K562 (cell line): ENCODE data around the gene DIAPH1. TPM values are rescaled to one million over a fixed set of nuclear protein-coding genes. Genes with fewer than 3 reads are reported as not detected.
A peak's percentile ranks its signal among the peaks of the same experiment; 100 is the strongest.

ENCODE experiments used
- CBX5 ChIP-seq: IDR thresholded peaks from 2 replicates; pipeline ENCODE4 v1.6.1; 2014; ENCODE audit warnings: low read depth, borderline replicate concordance
- FIP1L1 ChIP-seq: fragments of 200-400 bp; formaldehyde crosslinking; IDR thresholded peaks from 2 replicates; pipeline ENCODE4 v1.6.1; 2018; ENCODE audit warnings: mild to moderate bottlenecking, low read depth, low read length; ENCODE audit not compliant: poor library complexity, severe bottlenecking
- ILK ChIP-seq: fragments of 450-650 bp; IDR thresholded peaks from 2 replicates; pipeline ENCODE4 v1.6.1; 2016; ENCODE audit warnings: missing genetic modification characterization, low read depth, mild to moderate bottlenecking, missing compliant biosample characterization, moderate library complexity, borderline replicate concordance
- IRF2 ChIP-seq: sonication (generic); formaldehyde crosslinking; IDR thresholded peaks from 2 replicates; pipeline ENCODE4 v1.8.1; 2022; ENCODE audit warnings: mild to moderate bottlenecking, missing genetic modification reagents
- IRF9 ChIP-seq: fragments of 450-650 bp; IDR thresholded peaks from 2 replicates; pipeline ENCODE4 v1.6.1; 2016; ENCODE audit warnings: missing biosample characterization, missing genetic modification characterization
- MCM2 ChIP-seq: fragments of 450-650 bp; IDR thresholded peaks from 2 replicates; pipeline ENCODE4 v1.6.1; 2017; ENCODE audit warnings: low read depth, mild to moderate bottlenecking
- NCOA6 ChIP-seq: fragments of 450-650 bp; IDR thresholded peaks from 2 replicates; pipeline ENCODE4 v1.6.1; 2017; ENCODE audit warnings: mild to moderate bottlenecking
- OTX1 ChIP-seq: fragments of 450-650 bp; formaldehyde crosslinking; IDR thresholded peaks from 2 replicates; pipeline ENCODE4 v1.4.0; 2022; ENCODE audit warnings: mild to moderate bottlenecking
- PHB ChIP-seq: fragments of 250-450 bp; sonication (Bioruptor Pico); IDR thresholded peaks from 2 replicates; pipeline ENCODE4 v1.5.0; 2021
- PML ChIP-seq: IDR thresholded peaks from 2 replicates; pipeline ENCODE4 v1.6.1; 2012; ENCODE audit warnings: low read length, inconsistent platforms
- RAD21 ChIP-seq, 2 experiments: fragments of 250-450 bp in 1 of 2; fragments of 450-650 bp in 1 of 2; sonication (Bioruptor Pico) in 1 of 2; formaldehyde crosslinking in 1 of 2; IDR thresholded peaks in 1 of 2; conservative IDR thresholded peaks in 1 of 2; 2 replicates each; pipeline versions ENCODE4 v1.4.0 to v1.8.0; 2020 to 2022; ENCODE audit warnings: mild to moderate bottlenecking in 2 of 2, moderate library complexity in 1 of 2
- RBM17 ChIP-seq: fragments of 200-400 bp; formaldehyde crosslinking; IDR thresholded peaks from 2 replicates; pipeline ENCODE4 v1.6.1; 2017; ENCODE audit warnings: low read depth, mild to moderate bottlenecking, low read length, borderline replicate concordance
- SNRNP70 ChIP-seq: fragments of 200-400 bp; formaldehyde crosslinking; optimal IDR thresholded peaks from 2 replicates; pipeline ENCODE3; 2017; ENCODE audit warnings: low read depth, low read length
- TAF15 ChIP-seq: fragments of 200-400 bp; formaldehyde crosslinking; IDR thresholded peaks from 2 replicates; pipeline ENCODE4 v1.6.1; 2017; ENCODE audit warnings: mild to moderate bottlenecking, low read depth, low read length, moderate library complexity
- TAF7 ChIP-seq: fragments of 450-650 bp; IDR thresholded peaks from 2 replicates; pipeline ENCODE4 v1.6.1; 2016; ENCODE audit warnings: missing genetic modification characterization, missing compliant biosample characterization
- THAP7 ChIP-seq: fragments of 250-450 bp; sonication (Bioruptor Pico); IDR thresholded peaks from 2 replicates; pipeline ENCODE4 v1.5.0; 2021
- TOE1 ChIP-seq, 2 experiments: fragments of 450-650 bp in 1 of 2; sonication (generic) in 1 of 2; formaldehyde crosslinking in 1 of 2; IDR thresholded peaks; 2 replicates each; pipeline versions ENCODE4 v1.7.1 to v1.8.0; 2016 to 2022; ENCODE audit warnings: borderline replicate concordance in 2 of 2, mild to moderate bottlenecking in 2 of 2, antibody characterized with exemption in 1 of 2, inconsistent platforms in 1 of 2, low read depth in 1 of 2, missing genetic modification reagents in 1 of 2, moderate library complexity in 1 of 2
- XRCC3 ChIP-seq: fragments of 450-650 bp; IDR thresholded peaks from 2 replicates; pipeline ENCODE4 v1.6.1; 2017; ENCODE audit warnings: mild to moderate bottlenecking, moderate library complexity
- ZNF445 ChIP-seq: fragments of 250-450 bp; sonication (Bioruptor Pico); IDR thresholded peaks from 2 replicates; pipeline ENCODE4 v1.4.0; 2020; ENCODE audit warnings: low read depth, mild to moderate bottlenecking, moderate library complexity
- ZNF512 ChIP-seq: IDR thresholded peaks from 2 replicates; pipeline ENCODE4 v1.6.1; 2016; ENCODE audit warnings: missing genetic modification characterization, missing compliant biosample characterization
- ZNF696 ChIP-seq: fragments of 250-450 bp; sonication (Bioruptor Pico); conservative IDR thresholded peaks from 2 replicates; pipeline ENCODE4 v1.4.0; 2020; ENCODE audit warnings: mild to moderate bottlenecking, moderate library complexity
- ZNF707 ChIP-seq: fragments of 250-450 bp; sonication (Bioruptor Pico); conservative IDR thresholded peaks from 2 replicates; pipeline ENCODE4 v1.8.0; 2022; ENCODE audit warnings: inconsistent platforms, mild to moderate bottlenecking, moderate library complexity
- ZNF764 ChIP-seq: fragments of 250-450 bp; sonication (Bioruptor Pico); IDR thresholded peaks from 2 replicates; pipeline ENCODE4 v1.4.0; 2020; ENCODE audit warnings: low read depth, mild to moderate bottlenecking, moderate library complexity
- ZNF830 ChIP-seq: fragments of 250-450 bp; sonication (Bioruptor Pico); IDR thresholded peaks from 2 replicates; pipeline ENCODE4 v1.5.0; 2021; ENCODE audit warnings: mild to moderate bottlenecking
- polyA plus RNA-seq, 8 experiments: library from polyadenylated mRNA; depleted of rRNA in 4 of 8; stranded (reverse) in 5 of 8; unstranded in 3 of 8; fragments of >200 nt; fragmentation: Nextera tagmentation in 2 of 8; fragmentation: Illumina TruSeq in 1 of 8; extraction: Ambion mirVana in 2 of 8; extraction: Trizol in 1 of 8; gene quantifications; 2 replicates each; pipeline versions ENCODE4 v1.2.1 to v1.2.3, GENCODE V29; 2011 to 2014; ENCODE audit warnings: inconsistent platforms in 1 of 8, missing spikeins in 1 of 8
- total RNA-seq, 7 experiments: library from RNA; depleted of rRNA in 6 of 7; stranded (reverse); fragments of >200 nt in 6 of 7; fragmentation: Illumina TruSeq in 2 of 7; extraction: Trizol in 2 of 7; gene quantifications; 2 replicates each; pipeline versions ENCODE4 v1.2.1 to v1.2.3, GENCODE V29; 2011 to 2021; ENCODE audit warnings: low replicate concordance in 1 of 7
- TF ChIP-seq, protein P1 (sequence below): fragments of 450-650 bp; IDR thresholded peaks from 2 replicates; pipeline ENCODE4 v1.6.1; 2016; ENCODE audit warnings: antibody characterized with exemption

The DIAPH1 gene
- total and polyA plus RNA-seq, 9 of the 15 experiments (the other 6 are each of a cell fraction or from before 2014, with no cell fraction given): 60.8 to 328 (median 97.8) TPM

- TF ChIP-seq IRF9: no peak
- no peak for TF ChIP-seq RAD21 (CRISPR knock-in tag; conservative IDR thresholded peaks at IDR 0.05 in 1 of 2, IDR thresholded peaks at IDR 0.05 in 1 of 2)
- no peak for TF ChIP-seq ZNF707 (CRISPR knock-in tag)
- TF ChIP-seq TAF7 (tag): no peak
- no peak for TF ChIP-seq RBM17
- TF ChIP-seq ZNF512 (tag): peak; percentile 80
- TF ChIP-seq OTX1 (CRISPR knock-in tag): 0 out of 2 replicates have a peak, but pooled peaks have one; percentile 4
- peak; percentile 65; the same call in 1 of the 2 replicates for TF ChIP-seq TOE1 (IDR thresholded peaks at IDR 0.05; ENCODE audit: borderline replicate concordance)
- no peak for TF ChIP-seq TOE1 (CRISPR knock-in tag; IDR thresholded peaks at IDR 0.05; ENCODE audit: borderline replicate concordance, low read depth)
- TF ChIP-seq PHB (CRISPR knock-in tag): no peak
- TF ChIP-seq ZNF445 (CRISPR knock-in tag): no peak
- TF ChIP-seq SNRNP70: no peak
- TF ChIP-seq NCOA6: no peak
- no peak for TF ChIP-seq TAF15
- TF ChIP-seq THAP7 (CRISPR knock-in tag): no peak
- no peak for TF ChIP-seq ILK (tag)
- TF ChIP-seq ZNF764: no peak
- TF ChIP-seq PML: no peak
- TF ChIP-seq ZNF830 (CRISPR knock-in tag): no peak
- no peak for TF ChIP-seq ZNF696 (CRISPR knock-in tag)
- TF ChIP-seq XRCC3: no peak
- no peak for TF ChIP-seq FIP1L1
- no peak for TF ChIP-seq MCM2
- TF ChIP-seq, protein P1, sequence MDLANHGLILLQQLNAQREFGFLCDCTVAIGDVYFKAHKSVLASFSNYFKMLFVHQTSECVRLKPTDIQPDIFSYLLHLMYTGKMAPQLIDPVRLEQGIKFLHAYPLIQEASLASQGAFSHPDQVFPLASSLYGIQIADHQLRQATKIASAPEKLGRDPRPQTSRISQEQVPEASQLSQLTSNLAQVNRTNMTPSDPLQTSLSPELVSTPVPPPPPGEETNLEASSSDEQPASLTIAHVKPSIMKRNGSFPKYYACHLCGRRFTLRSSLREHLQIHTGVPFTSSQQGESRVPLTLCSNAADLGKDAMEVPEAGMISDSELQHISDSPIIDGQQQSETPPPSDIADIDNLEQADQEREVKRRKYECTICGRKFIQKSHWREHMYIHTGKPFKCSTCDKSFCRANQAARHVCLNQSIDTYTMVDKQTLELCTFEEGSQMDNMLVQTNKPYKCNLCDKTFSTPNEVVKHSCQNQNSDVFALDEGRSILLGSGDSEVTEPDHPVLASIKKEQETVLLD: peak; percentile 60; the same call in 1 of the 2 replicates
- no peak for TF ChIP-seq CBX5
- no peak for TF ChIP-seq IRF2 (CRISPR knock-in tag)
These were observed 583 bp downstream of the DIAPH1 start (continued) for GRCh38 chr5:141618030-141618803.
